ENCODE data around the gene THSD4.

THSD4 gene

GRCh38 chr15:71588746-71589145 is 473.5 kb downstream of the THSD4 start:
- DNase-seq (ENCODE audit: low spot score), result no peak

GRCh38 chr15:71591057-71591456 is 475.8 kb downstream of the THSD4 start:
- DNase-seq (ENCODE audit: low spot score), result no peak

DNA sequence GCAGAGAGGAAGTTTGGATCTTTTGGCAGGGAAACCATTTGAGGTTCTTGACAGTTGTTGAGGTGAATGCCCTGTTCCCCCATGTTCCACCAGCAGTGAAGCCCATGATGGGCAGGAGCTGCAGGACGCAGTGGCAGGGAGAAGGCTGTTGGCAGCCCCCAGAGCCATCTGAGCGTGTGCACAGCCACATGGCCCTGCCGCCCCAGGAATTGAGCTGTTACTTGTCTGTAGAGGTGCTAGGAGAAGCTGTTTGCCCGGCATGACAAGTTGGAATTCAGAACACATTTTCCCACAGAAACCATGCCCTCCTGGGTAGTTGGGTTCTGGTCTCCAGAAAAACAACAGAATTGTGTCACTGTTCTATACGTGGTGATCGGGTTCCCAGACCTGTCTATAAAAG is 476.9 kb downstream of the THSD4 start:
- DNase-seq (ENCODE audit: low spot score), result no peak

DNA sequence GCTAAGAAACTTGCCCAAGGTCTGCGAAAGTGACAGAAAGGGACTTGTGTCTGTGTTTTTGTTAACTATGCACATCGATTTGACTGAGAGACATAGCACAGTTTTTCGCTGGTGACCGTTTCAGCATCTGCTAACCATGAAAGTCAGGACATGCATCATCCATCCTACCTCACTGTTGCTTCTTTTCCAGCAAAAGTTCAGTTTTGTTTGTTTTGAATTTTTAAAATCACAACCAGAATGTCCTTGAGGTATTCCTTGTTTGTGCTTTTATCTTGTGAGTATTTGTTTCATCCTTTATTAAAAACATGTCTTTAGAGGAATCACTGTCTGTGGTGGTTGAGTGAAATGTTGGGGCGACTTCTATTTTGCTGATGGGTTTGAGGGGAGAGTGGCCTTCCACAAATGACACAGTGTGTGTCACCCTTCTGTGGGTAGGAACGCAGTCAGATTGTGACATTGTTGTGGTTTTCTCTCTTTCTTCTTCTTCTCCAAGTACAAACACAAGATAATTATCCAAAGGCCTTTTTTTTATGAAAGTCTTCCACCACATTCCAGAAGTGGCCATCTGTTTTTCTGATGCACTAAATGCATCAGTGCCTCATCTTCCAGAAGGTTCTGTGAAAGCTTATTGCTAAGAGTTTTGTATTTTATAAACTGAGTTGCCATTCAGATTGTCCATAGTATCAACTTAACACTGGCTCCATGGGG is 480.7 kb downstream of the THSD4 start:
- DNase-seq (ENCODE audit: low spot score), result no peak

GRCh38 chr15:71596672-71597071 is 481.4 kb downstream of the THSD4 start:
- DNase-seq (ENCODE audit: low spot score), result peak; percentile 50

DNA sequence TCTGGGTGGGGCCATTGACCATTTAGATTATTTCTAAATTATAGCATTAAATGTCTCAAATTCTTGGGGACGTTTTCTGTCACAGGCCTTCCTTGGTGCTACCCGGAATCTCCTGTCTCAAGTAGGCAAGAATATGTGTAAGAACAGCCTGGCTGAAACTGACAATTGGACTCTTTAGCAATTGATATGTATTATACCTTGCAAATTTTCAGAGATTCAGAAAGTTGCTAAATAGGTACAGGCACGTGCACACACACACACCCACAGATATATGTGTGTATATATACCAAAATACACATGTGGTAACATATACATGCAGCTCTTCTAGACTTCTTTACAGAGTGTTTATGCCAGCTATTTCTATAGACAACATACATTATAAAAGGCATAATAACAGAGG is 481.9 kb downstream of the THSD4 start:
- DNase-seq (ENCODE audit: low spot score), result no peak

DNA sequence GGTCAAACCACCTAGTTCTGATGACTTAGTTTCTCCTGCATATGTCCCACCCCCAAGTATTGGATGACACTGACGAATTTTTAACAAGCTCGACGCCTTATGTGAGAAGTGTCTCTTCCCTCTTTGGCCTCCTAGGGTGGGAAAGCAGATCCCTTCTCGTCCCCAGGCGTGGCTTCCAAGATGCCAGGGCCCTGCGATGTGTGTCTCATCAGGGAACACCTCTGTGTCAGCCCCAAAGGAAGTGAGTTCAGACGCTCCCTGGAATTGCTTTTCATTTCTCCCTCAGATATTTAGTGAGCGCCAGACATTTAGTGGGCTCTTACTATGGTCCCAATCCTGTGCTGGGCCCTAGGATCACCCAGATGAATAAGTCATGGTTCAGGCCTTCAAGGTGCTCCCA is 482.4 kb downstream of the THSD4 start:
- DNase-seq (ENCODE audit: low spot score), result no peak

DNA sequence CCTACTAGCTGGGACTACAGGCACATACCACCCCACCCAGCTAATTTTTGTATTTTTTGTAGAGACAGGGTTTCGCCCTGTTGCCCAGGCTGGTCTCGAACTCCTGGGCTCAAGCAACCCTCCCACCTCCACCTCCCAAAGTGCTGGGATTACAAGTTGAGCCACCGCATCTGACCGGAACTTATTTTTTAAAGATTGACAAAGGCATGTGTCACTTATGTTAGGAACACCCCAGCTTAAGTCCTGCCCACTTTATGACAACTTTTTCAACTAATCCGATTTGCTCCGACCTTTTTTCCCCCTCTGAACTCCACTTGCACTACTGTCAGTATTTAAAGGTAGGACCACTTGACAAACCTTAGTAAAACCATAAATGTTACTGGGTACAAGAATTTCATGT is 483.5 kb downstream of the THSD4 start:
- no peak for DNase-seq (ENCODE audit: low spot score)

GRCh38 chr15:71599418-71600151 is 484.3 kb downstream of the THSD4 start:
- peak; percentile 20 for DNase-seq (ENCODE audit: low spot score)

DNA sequence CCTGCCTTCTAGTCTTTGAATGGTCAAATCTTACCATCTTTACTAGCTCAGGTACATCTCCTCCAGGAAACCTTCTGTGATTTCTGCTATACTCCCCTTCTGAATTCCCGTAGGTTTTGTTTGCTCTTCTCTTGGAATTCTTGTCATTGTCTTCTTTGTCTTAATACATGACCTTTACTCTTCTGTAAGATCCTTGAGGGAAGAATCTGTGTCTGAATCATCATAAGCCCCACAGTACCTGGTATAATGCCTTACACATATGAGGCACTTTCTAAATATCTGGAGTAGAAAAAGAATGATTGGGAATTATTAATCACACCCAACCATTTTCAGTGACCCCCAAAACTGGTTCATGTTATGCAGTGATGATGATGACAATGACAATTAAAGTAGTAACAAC is 485.0 kb downstream of the THSD4 start:
- no peak for DNase-seq (ENCODE audit: low spot score)

- peak; percentile 17 for DNase-seq (ENCODE audit: low spot score)
Measured at GRCh38 chr15:71601038-71601834, 486.0 kb downstream of the THSD4 start.

- no peak for DNase-seq (ENCODE audit: low spot score)
Measured at GRCh38 chr15:71603379-71603778, 488.1 kb downstream of the THSD4 start.

DNA sequence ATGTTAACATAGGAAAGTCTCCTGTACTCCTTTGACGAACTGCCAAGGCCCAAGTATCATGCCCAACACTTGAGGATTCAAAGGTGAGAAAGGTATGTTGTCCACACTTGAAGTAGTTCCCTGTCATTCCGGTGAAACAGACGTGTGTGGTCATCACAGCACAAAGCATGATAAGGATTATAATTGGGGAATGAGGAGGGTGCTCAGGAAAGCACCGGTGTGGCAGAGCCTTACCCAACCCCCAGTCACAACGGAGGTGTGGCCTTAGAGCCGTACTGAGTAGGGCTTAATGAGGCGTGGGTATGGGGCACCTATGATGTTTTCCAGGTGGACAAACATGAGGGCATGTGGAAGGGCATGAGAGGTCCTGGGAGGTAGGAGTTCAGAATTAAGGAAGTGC is 492.1 kb downstream of the THSD4 start:
- DNase-seq (ENCODE audit: low spot score), result no peak

GRCh38 chr15:71610728-71611552 is 495.7 kb downstream of the THSD4 start:
- DNase-seq (ENCODE audit: low spot score), result no peak

DNA sequence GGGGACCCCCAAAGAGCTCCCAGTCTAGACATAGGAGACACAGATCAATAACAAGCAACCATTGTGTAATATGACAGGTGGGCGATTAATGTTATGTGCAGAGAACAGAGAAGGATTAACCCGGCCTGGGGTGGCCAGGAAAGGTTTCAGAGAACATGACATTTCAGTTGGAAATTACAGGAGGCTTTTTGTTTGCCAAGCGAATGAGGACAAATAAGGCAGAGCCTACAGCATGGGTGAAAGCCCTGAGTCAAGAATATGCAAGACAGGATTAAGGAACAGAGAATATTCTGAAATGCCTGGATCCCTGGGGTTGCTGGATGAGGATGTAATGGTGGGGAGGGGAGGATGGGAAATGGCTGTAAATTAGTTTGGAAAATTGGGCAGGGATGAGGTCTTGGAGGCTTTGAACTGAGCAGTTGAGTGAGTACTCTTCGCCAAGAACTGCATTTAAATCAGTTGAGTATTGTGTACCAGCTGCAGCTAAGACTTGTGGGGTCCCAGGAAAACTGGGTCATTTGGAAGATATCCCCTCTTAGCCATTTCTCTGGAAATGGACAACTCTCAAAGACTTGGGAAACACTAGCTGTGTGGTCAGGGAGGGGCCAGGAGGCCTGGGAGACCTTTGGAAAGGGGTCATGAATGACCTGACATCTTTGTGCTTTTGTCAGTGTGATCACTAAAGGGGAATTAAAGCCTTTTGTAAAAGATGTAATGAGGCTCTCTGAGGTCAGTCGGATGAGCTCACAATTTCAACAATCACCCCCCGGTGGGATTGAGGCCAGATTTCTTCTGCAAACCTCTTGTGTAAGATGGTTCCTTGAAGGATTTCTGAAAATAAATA is 496.5 kb downstream of the THSD4 start:
- DNase-seq (ENCODE audit: low spot score), result no peak

GRCh38 chr15:71612397-71612722 is 497.1 kb downstream of the THSD4 start:
- DNase-seq (ENCODE audit: low spot score), result no peak

DNA sequence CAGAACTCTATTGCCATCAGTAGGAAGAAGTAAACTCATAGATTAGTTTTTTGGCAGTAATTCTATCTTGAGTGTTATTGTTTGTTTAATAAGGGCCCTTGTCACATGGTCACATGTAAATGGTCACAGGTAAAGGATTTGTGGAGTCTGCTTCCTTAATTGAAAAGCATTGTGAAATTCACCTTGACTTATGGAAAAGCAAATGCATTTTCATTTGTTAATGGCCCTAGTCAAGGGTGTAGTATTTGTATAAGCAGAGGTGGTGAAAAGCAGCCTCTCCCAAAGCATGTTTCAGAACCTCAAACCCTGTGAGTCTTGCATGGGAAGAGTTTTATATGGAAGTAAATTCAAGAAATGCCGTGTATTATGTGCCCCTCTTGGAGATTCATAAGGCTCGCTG is 497.6 kb downstream of the THSD4 start:
- no peak for DNase-seq (ENCODE audit: low spot score)

GRCh38 chr15:71623111-71623510 is 507.8 kb downstream of the THSD4 start:
- no peak for DNase-seq (ENCODE audit: low spot score)

GRCh38 chr15:71626596-71627088 is 511.4 kb downstream of the THSD4 start:
- DNase-seq (ENCODE audit: low spot score), result no peak

DNA sequence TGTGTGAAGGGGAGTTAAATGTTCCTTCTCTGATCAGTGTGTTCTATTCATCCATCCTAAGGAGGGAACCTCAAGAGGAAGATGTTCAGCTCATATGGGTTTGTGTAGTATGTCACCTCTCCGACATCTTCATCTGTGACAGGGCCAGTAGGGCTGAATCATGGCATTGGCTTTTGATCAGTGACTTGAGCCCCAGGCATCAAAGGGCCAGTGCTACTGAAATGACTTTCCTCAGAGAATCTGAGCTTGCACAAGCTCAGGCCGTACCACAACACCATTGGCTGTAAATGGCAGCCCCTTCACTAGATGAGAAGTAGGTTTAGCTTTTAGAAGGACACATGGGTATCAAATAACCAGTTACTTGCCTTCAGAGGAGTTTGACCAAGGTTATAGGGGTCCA is 511.9 kb downstream of the THSD4 start:
- no peak for DNase-seq (ENCODE audit: low spot score)

DNA sequence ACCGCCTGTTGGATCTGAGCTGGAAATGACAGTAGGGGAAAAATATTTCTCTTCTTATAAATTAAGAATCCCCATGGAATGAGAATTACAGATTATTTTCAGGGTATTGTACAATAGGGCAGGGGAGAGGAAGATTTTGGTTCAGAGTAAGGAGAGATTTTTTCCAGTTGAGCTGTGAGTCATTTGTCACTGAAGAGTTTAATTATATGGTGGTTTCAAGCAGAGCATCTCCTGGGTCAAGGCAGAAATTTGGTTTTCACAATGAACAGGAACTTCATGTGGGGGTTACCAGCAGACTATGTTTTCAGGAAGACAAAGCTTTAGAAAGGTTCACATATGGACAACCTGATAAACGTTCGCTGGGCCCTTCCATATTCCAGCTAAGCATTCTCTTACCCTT is 512.3 kb downstream of the THSD4 start:
- no peak for DNase-seq (ENCODE audit: low spot score)
